ENCODE data around the gene NEK10. TPM values are rescaled to one million over a fixed set of nuclear protein-coding genes. Genes with fewer than 3 reads are reported as not detected.

NEK10 gene
- total RNA-seq, 1 experiment from 2014 or later, result 0.66 TPM

- Histone ChIP-seq H4K20me1 (ENCODE audit: control insufficient read depth, insufficient read depth, insufficient read length) (no peaks in the 10 kb centered on the region), H3T11ph (ENCODE audit: low read length) (no peak overlapping the region), H3K4me2 (ENCODE audit: insufficient read depth, insufficient read length, low read length) (no peak overlapping the region), H3K27ac (ENCODE audit: insufficient read length, low read depth, low read length) (no peak overlapping the region), H3K4ac (ENCODE audit: low read depth, low read length) (no peak overlapping the region), H4K5ac (ENCODE audit: insufficient read length, low read depth, low read length) (no peak overlapping the region), H3K14ac (ENCODE audit: insufficient read depth, low read length) (no peak overlapping the region), H3K18ac (ENCODE audit: insufficient read length, low read depth, low read length) (no peak overlapping the region), H3K56ac (ENCODE audit: insufficient read length, low read depth, low read length) (no peak overlapping the region), H3K9me3 (ENCODE audit: control insufficient read depth, low read depth, low read length) (no peaks in the 10 kb centered on the region), H4K8ac (replicated peaks; ENCODE audit: insufficient read length, low read depth, low read length) (no peak overlapping the region), H2BK12ac (ENCODE audit: insufficient read length, low read depth, low read length) (no peak overlapping the region), H3K9ac (ENCODE audit: extremely low read depth, insufficient read length, low read length) (no peak overlapping the region), H2BK15ac (ENCODE audit: low read depth, low read length) (no peak overlapping the region), H2AFZ (ENCODE audit: low read length) (no peak overlapping the region), H2BK120ac (ENCODE audit: low read depth, low read length, poor library complexity, severe bottlenecking) (no peak overlapping the region), H3K23ac (ENCODE audit: insufficient read length, low read depth, low read length) (no peak overlapping the region), H2AK5ac (ENCODE audit: insufficient read length, low read length) (no peak overlapping the region), H3K23me2 (ENCODE audit: insufficient read length, low read depth, low read length, poor library complexity, severe bottlenecking) (no peaks in the 10 kb centered on the region), H4K91ac (ENCODE audit: insufficient read length, low read depth, low read length) (no peak overlapping the region), H3K79me2 (ENCODE audit: insufficient read depth, low read length) (no peaks in the 10 kb centered on the region), H3K4me1 (ENCODE audit: insufficient read depth, low read length) (peaks cover 3% of the 10 kb centered on the region; the same call in 1 of the 2 replicates), H2BK5ac (ENCODE audit: insufficient read length, low read length) (no peak overlapping the region), H2BK20ac (ENCODE audit: low read depth, low read length, poor library complexity, severe bottlenecking) (no peak overlapping the region), H3K27me3 (ENCODE audit: insufficient read depth, low read length) (no peaks in the 10 kb centered on the region), H3K79me1 (ENCODE audit: insufficient read depth, low read depth, low read length, poor library complexity, severe bottlenecking) (no peaks in the 10 kb centered on the region)
- Mint-ChIP-seq H3K36me3 (ENCODE audit: insufficient read depth in 1 of 3, low read depth in 3 of 3) (peaks cover 0 to 2% (median 0%) of the 10 kb centered on the region in 3 experiments; a peak in 1 of 7 replicates), H3K4me3 (no peak overlapping the region), H3K27me3 (ENCODE audit: low read depth) (no peaks in the 10 kb centered on the region), H3K4me1 (peaks cover 31 to 34% of the 10 kb centered on the region in 2 experiments), H3K27ac (no peak overlapping the region), H3K9me3 (no peaks in the 10 kb centered on the region)
- TF ChIP-seq CTCF (conservative IDR thresholded peaks at IDR 0.05), result peak; percentile 79
- no CpG with 5 or more reads among the region's 1 CpG for WGBS (ENCODE audit: extremely low coverage, insufficient read length, low lambda C conversion rate)
- peak; percentile 70 for DNase-seq
Observed at GRCh38 chr3:27357665-27358258, 11.4 kb downstream of the NEK10 start.

Data from H9 (cell line).